ELR (cell line): ENCODE results near the gene SLAMF1.
"Not testable (repeated sequence)": the region's sequence is repeated elsewhere in the genome, so short reads cannot be mapped to it uniquely, and the experiment has no call there.

Source experiments
- DNase-seq: peaks from one replicate; pipeline ENCODE4 v3.0.0-alpha.2; 2015; ENCODE audit warnings: low read depth

SLAMF1 gene

GRCh38 chr1:160665330-160666078 is 18.7 kb upstream of the SLAMF1 start:
- DNase-seq, result no peak

DNA sequence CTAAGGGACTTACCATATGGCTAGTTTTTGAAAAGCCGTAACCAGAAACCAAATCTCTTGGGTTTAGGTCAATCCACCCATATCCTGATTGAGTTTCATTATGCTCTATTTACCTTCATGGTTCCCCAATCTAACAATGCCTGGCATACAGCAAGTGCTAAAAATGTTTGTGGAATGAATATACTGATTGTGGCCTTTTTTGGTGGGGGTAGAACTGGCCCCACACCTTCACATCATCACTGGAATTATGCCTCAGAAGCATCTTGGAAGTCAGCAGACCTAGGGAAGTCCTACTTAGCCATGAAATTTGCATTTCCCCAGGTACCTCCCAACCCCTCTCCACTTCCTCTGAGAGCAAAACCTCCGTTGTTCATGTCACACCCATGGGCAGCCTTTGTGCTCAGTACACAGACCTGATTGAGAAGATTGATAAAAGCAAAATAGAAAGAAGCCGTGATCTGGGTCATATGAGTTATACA is 17.8 kb upstream of the SLAMF1 start:
- DNase-seq, result no peak

- DNase-seq, result no peak
Measured at GRCh38 chr1:160662910-160663309, 16.1 kb upstream of the SLAMF1 start.

- no peak for DNase-seq
Measured at GRCh38 chr1:160659566-160659965, 12.7 kb upstream of the SLAMF1 start.

GRCh38 chr1:160658814-160659193 is 12.0 kb upstream of the SLAMF1 start:
- no peak for DNase-seq

GRCh38 chr1:160658162-160658813 is 11.4 kb upstream of the SLAMF1 start:
- DNase-seq, result no peak

GRCh38 chr1:160657250-160657781 is 10.5 kb upstream of the SLAMF1 start:
- DNase-seq, result no peak

GRCh38 chr1:160656737-160657136 is 9.9 kb upstream of the SLAMF1 start:
- DNase-seq, result no peak

DNA sequence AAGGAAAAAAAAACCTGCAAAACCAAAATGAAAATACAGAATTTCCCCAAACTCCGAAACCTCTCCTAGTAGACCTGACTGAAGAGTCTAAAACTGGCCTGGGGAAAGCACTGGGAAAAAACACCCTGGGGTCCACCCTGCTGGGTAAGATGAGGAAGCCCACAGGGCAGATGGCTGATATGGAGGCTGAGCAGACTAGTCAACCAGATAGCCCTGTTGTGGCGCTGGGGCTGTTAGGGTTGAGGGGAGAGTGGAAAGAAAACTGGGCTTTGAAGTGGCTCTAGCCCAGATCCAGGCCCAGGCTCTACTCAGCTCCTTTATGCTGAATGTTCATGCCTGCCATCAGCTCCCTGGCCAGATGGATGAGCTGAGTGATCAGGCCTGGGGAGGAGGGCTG is 6.8 kb upstream of the SLAMF1 start:
- no peak for DNase-seq

GRCh38 chr1:160652924-160653619 is 6.2 kb upstream of the SLAMF1 start:
- DNase-seq, result no peak

DNA sequence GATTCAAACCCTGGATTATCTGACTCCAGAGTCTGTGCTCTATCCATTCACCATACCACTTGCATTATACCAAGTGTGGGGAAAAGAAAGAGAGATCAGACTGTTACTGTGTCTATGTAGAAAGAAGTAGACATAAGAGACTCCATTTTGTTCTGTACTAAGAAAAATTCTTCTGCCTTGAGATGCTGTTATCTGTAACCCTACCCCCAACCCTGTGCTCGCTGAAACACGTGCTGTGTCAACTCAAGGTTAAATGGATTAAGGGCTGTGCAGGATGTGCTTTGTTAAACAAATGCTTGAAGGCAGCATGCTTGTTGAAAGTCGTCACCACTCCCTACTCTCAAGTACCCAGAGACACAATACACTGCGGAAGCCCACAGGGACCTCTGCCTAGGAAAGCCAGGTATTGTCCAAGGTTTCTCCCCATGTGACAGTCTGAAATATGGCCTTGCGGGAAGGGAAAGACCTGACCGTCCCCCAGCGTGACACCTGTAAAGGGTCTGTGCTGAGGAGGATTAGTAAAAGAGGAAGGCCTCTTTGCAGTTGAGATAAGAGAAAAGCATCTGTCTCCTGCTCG is 5.3 kb upstream of the SLAMF1 start:
- not testable (repeated sequence) for DNase-seq

DNA sequence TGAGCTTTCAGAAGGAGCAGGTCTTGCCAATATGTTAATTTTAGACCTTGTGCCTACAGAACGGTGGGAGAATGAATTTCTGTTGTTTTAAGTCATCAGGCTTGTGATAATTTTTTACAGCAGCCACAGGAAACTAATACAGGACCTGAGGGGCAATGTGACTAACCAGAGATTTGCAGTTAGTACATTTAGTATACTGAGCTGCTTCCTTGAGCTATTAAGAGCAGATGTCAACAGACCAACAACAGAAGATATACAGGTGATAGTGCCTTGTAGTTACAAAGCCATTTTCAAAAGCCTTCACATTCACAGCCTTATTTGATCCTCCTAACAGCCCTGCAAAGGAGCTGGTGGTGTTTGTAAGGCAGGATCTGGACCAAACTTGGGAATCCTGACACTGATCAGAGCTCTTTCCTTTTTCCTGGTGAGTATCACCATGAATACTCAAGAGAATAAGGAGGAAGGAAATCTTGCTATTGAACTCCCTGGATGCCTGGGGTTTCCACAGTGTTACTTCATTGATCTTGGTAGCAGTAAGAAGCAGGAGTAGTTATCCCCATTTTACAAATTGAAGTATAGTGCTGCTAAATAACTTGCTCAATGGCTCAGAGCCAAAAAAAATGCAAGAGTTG is 4.7 kb upstream of the SLAMF1 start:
- no peak for DNase-seq

DNA sequence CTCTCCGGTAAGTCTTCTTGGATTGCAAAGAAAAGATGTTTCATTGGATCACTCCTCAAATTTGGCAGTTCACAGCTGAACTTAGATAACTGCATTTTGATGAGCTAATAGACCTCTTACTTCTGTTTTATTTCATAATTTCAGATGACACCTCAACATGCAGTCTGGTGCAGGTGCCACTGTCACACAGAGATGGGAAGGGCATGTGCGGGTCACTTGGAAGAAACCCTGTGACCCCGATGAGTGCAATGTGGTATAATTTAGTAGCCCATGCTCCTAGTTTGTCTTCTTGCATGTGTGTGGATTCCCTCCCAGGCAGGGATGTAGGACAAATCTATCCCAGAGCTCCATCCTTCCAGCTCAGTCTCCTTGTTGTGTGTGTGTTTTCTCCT is 481 bp upstream of the SLAMF1 start:
- DNase-seq, result no peak

DNA sequence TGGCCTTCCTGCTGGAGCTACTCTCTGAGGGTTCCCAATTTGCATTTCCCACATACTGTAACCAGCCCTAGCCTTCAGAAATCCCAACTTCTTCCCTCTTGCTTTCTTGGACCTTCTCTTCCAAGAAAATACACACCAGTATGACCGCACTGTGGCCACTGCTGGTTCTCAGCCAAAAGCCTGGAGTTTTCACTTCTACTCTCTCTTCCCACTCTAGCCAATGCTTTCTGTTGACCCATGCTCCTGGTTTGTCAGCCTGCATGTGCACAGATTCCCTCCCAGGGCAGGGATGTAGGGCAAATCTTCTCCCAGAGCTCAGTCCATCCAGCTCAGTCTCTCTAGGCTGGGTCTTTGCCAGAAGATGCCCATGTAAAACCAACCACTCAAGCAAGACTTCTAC is 664 bp downstream of the SLAMF1 start:
- DNase-seq, result no peak

DNA sequence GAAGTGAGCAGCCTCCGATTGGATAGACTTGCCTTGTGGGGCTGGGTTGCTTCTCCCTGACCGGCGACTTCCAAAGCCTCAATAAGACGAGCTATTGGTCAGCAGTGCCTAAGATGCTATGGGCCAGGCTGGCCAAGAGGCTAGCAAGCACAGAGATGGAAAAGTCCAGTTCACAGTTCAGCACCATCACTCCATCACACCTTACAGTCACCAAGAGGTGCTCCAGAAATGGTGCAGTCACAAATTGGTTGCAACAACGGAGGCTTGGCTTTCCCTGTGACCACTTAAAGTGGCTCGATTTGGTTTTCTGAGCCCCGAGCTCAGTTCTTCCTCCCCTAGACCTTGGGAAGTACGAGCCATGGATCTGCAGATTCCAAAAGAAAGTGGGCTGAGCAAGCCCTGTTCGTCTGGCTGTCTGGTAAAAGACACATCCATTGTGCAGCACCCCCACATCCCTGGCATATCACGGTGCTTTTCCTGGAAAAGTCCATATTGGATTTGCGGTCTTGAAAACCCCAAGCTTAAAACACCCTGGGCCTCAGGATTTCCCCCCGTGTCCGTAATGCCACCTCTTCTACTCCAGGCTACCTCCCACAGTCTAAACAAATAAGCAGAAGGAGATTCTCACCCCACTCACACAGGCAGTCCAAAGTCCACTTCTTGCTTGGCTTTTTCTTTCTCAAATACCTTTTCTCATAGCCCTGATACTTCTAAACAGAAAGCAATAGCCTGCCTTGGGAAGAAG is 1.3 kb downstream of the SLAMF1 start:
- DNase-seq, result no peak

- DNase-seq, result no peak
Measured at GRCh38 chr1:160644399-160644798, 2.4 kb downstream of the SLAMF1 start.

DNA sequence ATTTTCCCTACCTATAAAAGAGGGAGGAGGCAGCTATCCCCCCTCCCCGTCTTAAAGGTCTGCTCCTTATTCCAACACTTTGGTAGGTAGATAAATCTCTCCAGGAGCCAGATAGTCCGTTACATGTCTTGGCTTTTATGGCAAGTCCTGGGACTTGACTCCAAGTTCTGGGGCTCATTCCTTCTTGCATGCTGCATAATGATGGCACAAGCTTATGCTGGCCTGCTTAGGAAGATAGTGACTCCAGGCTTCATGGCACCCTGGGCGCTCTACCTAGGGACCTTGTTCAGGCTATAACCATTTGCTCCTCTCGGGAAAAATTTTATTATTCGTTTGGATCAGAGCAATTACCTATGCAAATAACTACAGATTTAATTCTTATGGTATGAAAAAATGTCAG is 3.7 kb downstream of the SLAMF1 start:
- no peak for DNase-seq

DNA sequence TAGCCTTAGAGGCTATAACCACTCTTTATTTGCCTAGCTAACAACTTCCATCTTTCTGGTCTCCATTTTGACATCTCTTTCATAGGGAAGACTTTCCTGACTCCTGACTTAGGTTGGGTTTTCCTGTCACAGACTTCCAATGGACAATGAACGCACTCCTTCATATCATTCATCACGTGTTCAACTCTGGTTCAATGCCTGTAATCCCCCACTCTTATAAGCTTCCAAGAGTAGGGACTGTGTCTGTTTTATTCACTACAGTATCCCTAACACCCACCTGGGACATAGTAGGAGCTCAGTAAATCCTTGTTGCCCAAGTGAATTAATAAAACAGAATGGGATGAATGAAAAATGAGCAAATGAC is 4.6 kb downstream of the SLAMF1 start:
- no peak for DNase-seq

- DNase-seq, result no peak
Measured at GRCh38 chr1:160641323-160642280, 5.2 kb downstream of the SLAMF1 start.
